ENCODE measurements around the gene TPBGL.

TPBGL gene

DNA sequence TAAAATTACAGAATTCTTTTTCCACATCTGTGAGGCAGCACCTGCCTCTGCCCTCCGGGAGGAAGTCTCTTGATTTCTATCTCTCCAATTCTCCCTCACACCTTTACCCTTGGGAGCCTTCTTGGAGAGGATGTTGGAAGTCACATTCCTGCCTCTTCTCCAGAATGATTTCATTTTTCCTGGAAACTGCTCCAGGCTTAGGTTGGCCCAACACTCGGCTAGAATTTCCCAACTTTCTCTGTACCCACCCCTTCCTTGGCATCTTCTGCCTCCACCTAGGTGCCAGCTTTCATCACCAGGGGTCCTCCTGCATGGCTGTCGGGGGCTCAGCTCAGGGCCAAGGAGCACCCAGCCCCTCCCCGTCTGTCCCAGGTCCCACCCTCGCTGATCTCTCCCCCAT is 46.4 kb upstream of the TPBGL start:
- Histone ChIP-seq H3K4me3 (ENCODE audit: low read length in 2 of 2) (no peak overlapping the region), H3K14ac (ENCODE audit: low read length) (no peak overlapping the region), H3K18ac (ENCODE audit: low read length) (no peak overlapping the region), H4K8ac (ENCODE audit: low read depth, low read length) (no peak overlapping the region), H2AK5ac (ENCODE audit: low read depth, low read length) (no peak overlapping the region), H3K27ac (replicated peaks; ENCODE audit: low read length) (no peak overlapping the region), H3K4me1 (ENCODE audit: control insufficient read depth in 2 of 2, insufficient read depth in 1 of 2, low read depth in 1 of 2, low read length in 2 of 2) (peaks cover 4 to 12% of the 10 kb centered on the region in 2 donors), H3K27me3 (ENCODE audit: control insufficient read depth in 3 of 3, insufficient read depth in 3 of 3, low read depth in 1 of 3, low read length in 3 of 3) (no peaks in the 10 kb centered on the region), H3K4ac (ENCODE audit: low read length) (no peak overlapping the region), H3K36me3 (replicated peaks in 1 of 2; ENCODE audit: control insufficient read depth in 2 of 2, insufficient read depth in 2 of 2, low read length in 2 of 2) (no peaks in the 10 kb centered on the region), H2BK12ac (ENCODE audit: low read length) (no peak overlapping the region), H4K91ac (ENCODE audit: low read depth, low read length, poor library complexity) (no peak overlapping the region), H3K4me2 (ENCODE audit: insufficient read depth, low read length, poor library complexity, severe bottlenecking) (no peak overlapping the region), H2BK15ac (ENCODE audit: low read length) (no peak overlapping the region), H3K23ac (ENCODE audit: low read depth, low read length, poor library complexity) (no peak overlapping the region), H3K9me3 (replicated peaks in 1 of 2; ENCODE audit: control insufficient read depth in 2 of 2, insufficient read depth in 1 of 2, low read depth in 1 of 2, low read length in 2 of 2) (no peaks in the 10 kb centered on the region), H2BK5ac (ENCODE audit: low read length) (no peak overlapping the region), H2BK120ac (ENCODE audit: low read depth, low read length) (no peak overlapping the region), H3K9ac (ENCODE audit: low read depth, low read length, poor library complexity) (no peak overlapping the region), H3K79me1 (ENCODE audit: low read depth, low read length) (no peaks in the 10 kb centered on the region), H2AFZ (ENCODE audit: low read length) (no peak overlapping the region)
- WGBS, 2 donors (ENCODE audit: extremely low coverage in 2 of 2, insufficient read length in 2 of 2, insufficient replicate concordance in 1 of 2) = no CpG with 5 or more reads among the region's 5 CpGs
- DNase-seq (ENCODE audit: low spot score) = no peak

DNA sequence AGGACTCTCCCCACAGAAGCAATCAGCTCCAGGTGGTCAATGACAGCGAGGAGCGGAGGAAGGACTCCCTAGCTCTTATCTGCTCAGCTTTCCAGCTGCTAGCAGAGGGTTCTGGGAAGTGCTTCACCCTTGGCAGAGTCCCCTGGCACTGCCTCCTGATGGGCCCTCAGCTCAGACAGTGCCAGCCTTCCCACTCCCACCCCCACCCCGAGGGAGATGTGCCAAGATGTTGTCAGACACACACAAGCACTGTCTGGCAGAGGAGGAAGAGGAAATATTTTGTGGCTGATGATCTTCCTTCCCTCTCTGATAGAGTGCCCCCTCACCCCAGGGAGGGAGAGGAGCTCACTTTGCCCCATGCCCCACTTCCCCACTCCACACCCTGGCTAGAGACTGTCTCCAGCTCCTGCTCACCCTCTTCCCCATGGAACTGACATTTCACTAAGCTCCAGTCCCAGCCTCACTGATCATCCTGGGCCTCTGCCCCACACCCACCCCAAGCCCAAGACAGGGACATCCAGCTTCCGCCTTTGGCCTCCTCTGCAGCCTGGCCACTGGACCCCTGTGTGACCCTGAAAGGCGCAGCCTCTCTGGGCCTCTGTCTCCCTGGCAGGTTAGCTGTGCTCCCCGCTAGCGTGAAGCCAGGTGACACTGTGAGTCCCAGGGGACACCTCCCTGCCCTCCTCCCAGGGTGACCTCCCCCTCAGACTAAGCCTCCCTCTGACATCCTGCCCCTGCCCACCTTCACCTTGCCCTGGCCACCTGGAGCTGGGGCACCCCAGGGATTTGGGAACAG is 45.2 kb upstream of the TPBGL start:
- Histone ChIP-seq H3K18ac (ENCODE audit: low read length) (peak overlapping the region; percentile 54), H4K91ac (ENCODE audit: low read depth, low read length, poor library complexity) (no peak overlapping the region), H3K9ac (ENCODE audit: low read depth, low read length, poor library complexity) (no peak overlapping the region), H4K8ac (ENCODE audit: low read depth, low read length) (no peak overlapping the region), H3K4me3 (ENCODE audit: low read length in 2 of 2) (no peak overlapping the region), H2AFZ (ENCODE audit: low read length) (no peak overlapping the region), H3K36me3 (replicated peaks in 1 of 2; ENCODE audit: control insufficient read depth in 2 of 2, insufficient read depth in 2 of 2, low read length in 2 of 2) (no peaks in the 10 kb centered on the region), H3K27ac (replicated peaks; ENCODE audit: low read length) (no peak overlapping the region), H3K79me1 (ENCODE audit: low read depth, low read length) (no peaks in the 10 kb centered on the region), H3K14ac (ENCODE audit: low read length) (peak overlapping the region; percentile 22), H2BK120ac (ENCODE audit: low read depth, low read length) (no peak overlapping the region), H3K4me1 (ENCODE audit: control insufficient read depth in 2 of 2, insufficient read depth in 1 of 2, low read depth in 1 of 2, low read length in 2 of 2) (peaks cover 4 to 12% of the 10 kb centered on the region in 2 donors), H2BK12ac (ENCODE audit: low read length) (no peak overlapping the region), H3K23ac (ENCODE audit: low read depth, low read length, poor library complexity) (no peak overlapping the region), H2AK5ac (ENCODE audit: low read depth, low read length) (peak overlapping the region; percentile 11), H2BK5ac (ENCODE audit: low read length) (no peak overlapping the region), H3K4me2 (ENCODE audit: insufficient read depth, low read length, poor library complexity, severe bottlenecking) (no peak overlapping the region), H3K4ac (ENCODE audit: low read length) (no peak overlapping the region), H3K27me3 (ENCODE audit: control insufficient read depth in 3 of 3, insufficient read depth in 3 of 3, low read depth in 1 of 3, low read length in 3 of 3) (no peaks in the 10 kb centered on the region), H3K9me3 (replicated peaks in 1 of 2; ENCODE audit: control insufficient read depth in 2 of 2, insufficient read depth in 1 of 2, low read depth in 1 of 2, low read length in 2 of 2) (no peaks in the 10 kb centered on the region), H2BK15ac (ENCODE audit: low read length) (no peak overlapping the region)
- no CpG with 5 or more reads among the region's 7 CpGs for WGBS, 2 donors (ENCODE audit: extremely low coverage in 2 of 2, insufficient read length in 2 of 2, insufficient replicate concordance in 1 of 2)
- DNase-seq (ENCODE audit: low spot score) = no peak

DNA sequence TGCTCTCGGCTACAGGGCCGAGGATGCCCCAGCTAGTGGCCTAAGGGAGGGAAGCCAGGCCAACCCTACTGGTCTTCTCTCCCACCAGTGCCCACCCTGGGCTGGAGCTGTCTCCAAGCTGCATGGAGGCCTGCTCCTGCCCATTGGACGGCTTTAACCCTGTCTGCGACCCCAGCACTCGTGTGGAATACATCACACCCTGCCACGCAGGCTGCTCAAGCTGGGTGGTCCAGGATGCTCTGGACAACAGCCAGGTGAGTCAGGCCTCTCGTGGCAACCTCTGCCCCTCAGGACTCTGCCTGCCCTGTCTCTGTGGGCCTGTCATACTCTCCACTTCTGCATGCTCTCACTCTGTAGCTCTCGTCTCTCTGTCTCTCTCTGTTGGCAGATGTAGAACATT is 44.1 kb upstream of the TPBGL start:
- no peaks in the 10 kb centered on the region for H3K9me3 ChIP-seq (replicated peaks in 1 of 2; ENCODE audit: control insufficient read depth in 2 of 2, insufficient read depth in 1 of 2, low read depth in 1 of 2, low read length in 2 of 2)
- H3K14ac ChIP-seq (ENCODE audit: low read length) = no peak overlapping the region
- no peak overlapping the region for H2BK120ac ChIP-seq (ENCODE audit: low read depth, low read length)
- no peak for DNase-seq (ENCODE audit: low spot score)
- H3K4ac ChIP-seq (ENCODE audit: low read length) = no peak overlapping the region
- H3K79me1 ChIP-seq (ENCODE audit: low read depth, low read length) = no peaks in the 10 kb centered on the region
- no peak overlapping the region for H3K23ac ChIP-seq (ENCODE audit: low read depth, low read length, poor library complexity)
- no peak overlapping the region for H2BK12ac ChIP-seq (ENCODE audit: low read length)
- peaks cover 4 to 7% of the 10 kb centered on the region in 2 donors for H3K4me1 ChIP-seq (ENCODE audit: control insufficient read depth in 2 of 2, insufficient read depth in 1 of 2, low read depth in 1 of 2, low read length in 2 of 2)
- peak overlapping the region; percentile 31 for H3K18ac ChIP-seq (ENCODE audit: low read length)
- no peak overlapping the region for H2BK5ac ChIP-seq (ENCODE audit: low read length)
- no peak overlapping the region for H4K8ac ChIP-seq (ENCODE audit: low read depth, low read length)
- no peak overlapping the region for H4K91ac ChIP-seq (ENCODE audit: low read depth, low read length, poor library complexity)
- no peaks in the 10 kb centered on the region for H3K36me3 ChIP-seq (replicated peaks in 1 of 2; ENCODE audit: control insufficient read depth in 2 of 2, insufficient read depth in 2 of 2, low read length in 2 of 2)
- H3K27ac ChIP-seq (replicated peaks; ENCODE audit: low read length) = no peak overlapping the region
- H2AK5ac ChIP-seq (ENCODE audit: low read depth, low read length) = no peak overlapping the region
- H3K4me2 ChIP-seq (ENCODE audit: insufficient read depth, low read length, poor library complexity, severe bottlenecking) = no peak overlapping the region
- H2BK15ac ChIP-seq (ENCODE audit: low read length) = no peak overlapping the region
- no peak overlapping the region for H2AFZ ChIP-seq (ENCODE audit: low read length)
- H3K4me3 ChIP-seq (ENCODE audit: low read length in 2 of 2) = no peak overlapping the region
- no CpG with 5 or more reads among the region's 8 CpGs for WGBS, 2 donors (ENCODE audit: extremely low coverage in 2 of 2, insufficient read length in 2 of 2, insufficient replicate concordance in 1 of 2)
- no peak overlapping the region for H3K9ac ChIP-seq (ENCODE audit: low read depth, low read length, poor library complexity)
- H3K27me3 ChIP-seq (ENCODE audit: control insufficient read depth in 3 of 3, insufficient read depth in 3 of 3, low read depth in 1 of 3, low read length in 3 of 3) = no peaks in the 10 kb centered on the region

DNA sequence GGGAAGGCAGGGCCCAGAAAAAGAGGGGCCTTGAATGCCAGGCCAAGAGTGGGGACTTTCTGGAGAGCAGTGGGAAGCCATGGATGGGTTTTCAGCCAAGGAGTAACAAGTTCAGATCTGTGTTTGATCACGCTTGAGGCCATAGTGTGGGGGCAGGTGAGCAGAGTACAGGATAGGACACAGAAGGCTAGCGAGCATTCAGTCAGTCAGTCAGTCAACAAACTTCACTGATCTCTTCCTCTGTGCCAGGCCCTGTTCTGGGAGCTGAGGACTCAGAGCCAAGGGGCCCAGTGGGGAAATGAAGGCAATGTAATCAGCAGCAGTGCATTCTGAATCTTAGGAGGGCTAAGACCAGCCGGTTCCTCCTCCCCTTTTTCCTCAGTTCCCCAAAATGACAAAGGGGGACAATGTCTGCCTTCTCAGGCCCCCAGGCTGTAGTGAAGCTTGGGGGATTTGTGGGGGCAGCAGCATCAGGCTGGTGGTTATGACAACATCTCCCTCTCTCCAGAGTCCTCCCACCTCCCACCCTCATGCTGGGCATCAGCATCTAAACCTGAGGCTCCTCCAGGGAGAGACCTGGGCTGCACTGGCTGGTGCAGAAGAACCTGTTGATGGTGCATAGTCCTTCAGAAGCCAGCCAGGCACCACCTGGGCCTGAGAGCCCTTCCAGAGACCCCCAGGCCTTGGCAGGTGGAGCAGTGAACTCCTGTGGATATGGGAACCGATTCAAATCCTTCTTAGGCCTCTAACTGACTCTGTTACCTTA is 42.9 kb upstream of the TPBGL start:
- no peak overlapping the region for H2AFZ ChIP-seq (ENCODE audit: low read length)
- H3K4me2 ChIP-seq (ENCODE audit: insufficient read depth, low read length, poor library complexity, severe bottlenecking) = no peak overlapping the region
- H2BK12ac ChIP-seq (ENCODE audit: low read length) = no peak overlapping the region
- H3K18ac ChIP-seq (ENCODE audit: low read length) = peak overlapping the region; percentile 9
- no peak overlapping the region for H3K4me3 ChIP-seq (ENCODE audit: low read length in 2 of 2)
- no peak overlapping the region for H4K91ac ChIP-seq (ENCODE audit: low read depth, low read length, poor library complexity)
- no CpG with 5 or more reads among the region's 4 CpGs for WGBS, 2 donors (ENCODE audit: extremely low coverage in 2 of 2, insufficient read length in 2 of 2, insufficient replicate concordance in 1 of 2)
- no peak overlapping the region for H2BK5ac ChIP-seq (ENCODE audit: low read length)
- no peaks in the 10 kb centered on the region for H3K27me3 ChIP-seq (ENCODE audit: control insufficient read depth in 3 of 3, insufficient read depth in 3 of 3, low read depth in 1 of 3, low read length in 3 of 3)
- H3K23ac ChIP-seq (ENCODE audit: low read depth, low read length, poor library complexity) = no peak overlapping the region
- no peak overlapping the region for H2BK120ac ChIP-seq (ENCODE audit: low read depth, low read length)
- H3K4me1 ChIP-seq (ENCODE audit: control insufficient read depth in 2 of 2, insufficient read depth in 1 of 2, low read depth in 1 of 2, low read length in 2 of 2) = peaks cover 0 to 2% of the 10 kb centered on the region in 2 donors
- no peaks in the 10 kb centered on the region for H3K79me1 ChIP-seq (ENCODE audit: low read depth, low read length)
- H3K9ac ChIP-seq (ENCODE audit: low read depth, low read length, poor library complexity) = no peak overlapping the region
- H2AK5ac ChIP-seq (ENCODE audit: low read depth, low read length) = no peak overlapping the region
- H3K27ac ChIP-seq (replicated peaks; ENCODE audit: low read length) = no peak overlapping the region
- H3K4ac ChIP-seq (ENCODE audit: low read length) = no peak overlapping the region
- no peaks in the 10 kb centered on the region for H3K9me3 ChIP-seq (replicated peaks in 1 of 2; ENCODE audit: control insufficient read depth in 2 of 2, insufficient read depth in 1 of 2, low read depth in 1 of 2, low read length in 2 of 2)
- no peaks in the 10 kb centered on the region for H3K36me3 ChIP-seq (replicated peaks in 1 of 2; ENCODE audit: control insufficient read depth in 2 of 2, insufficient read depth in 2 of 2, low read length in 2 of 2)
- no peak for DNase-seq (ENCODE audit: low spot score)
- H2BK15ac ChIP-seq (ENCODE audit: low read length) = no peak overlapping the region
- H3K14ac ChIP-seq (ENCODE audit: low read length) = peak overlapping the region; percentile 11
- no peak overlapping the region for H4K8ac ChIP-seq (ENCODE audit: low read depth, low read length)

Data from neuronal stem cell (in vitro differentiated cells).